Fibroblast of peridontal ligament (primary cell): ENCODE measurements around the gene TLE7.

ENCODE experiments used
- DNase-seq: peaks from one replicate; pipeline ENCODE4 v3.0.0-alpha.2; 2010; ENCODE audit errors: extremely low read depth

The TLE7 gene

DNA sequence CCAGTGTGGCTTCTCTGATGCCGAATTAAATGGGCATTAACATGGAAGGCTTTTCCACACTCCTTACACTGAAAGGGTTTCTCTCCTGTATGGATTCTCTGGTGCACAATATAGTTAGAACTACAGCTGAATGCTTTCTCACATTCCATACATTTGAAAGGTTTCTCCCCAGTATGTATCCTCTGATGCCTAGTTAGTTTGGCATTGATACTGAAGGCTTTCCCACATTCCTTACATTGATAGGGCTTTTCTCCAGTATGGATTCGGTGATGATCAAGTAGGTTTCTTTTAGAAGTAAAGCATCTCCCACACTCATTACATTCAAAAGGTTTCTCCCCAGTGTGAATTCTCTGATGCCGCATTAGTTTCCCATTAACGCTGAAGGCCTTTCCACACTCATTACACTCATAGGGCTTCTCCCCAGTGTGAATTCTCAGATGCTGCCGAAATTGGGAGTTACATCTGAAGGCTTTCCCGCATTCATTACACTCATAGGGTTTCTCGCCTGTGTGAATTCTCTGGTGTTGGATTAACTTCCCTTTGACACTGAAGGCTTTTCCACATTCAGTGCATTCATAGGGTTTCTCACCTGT is 6.5 kb upstream of the TLE7 start:
- no peak for DNase-seq

DNA sequence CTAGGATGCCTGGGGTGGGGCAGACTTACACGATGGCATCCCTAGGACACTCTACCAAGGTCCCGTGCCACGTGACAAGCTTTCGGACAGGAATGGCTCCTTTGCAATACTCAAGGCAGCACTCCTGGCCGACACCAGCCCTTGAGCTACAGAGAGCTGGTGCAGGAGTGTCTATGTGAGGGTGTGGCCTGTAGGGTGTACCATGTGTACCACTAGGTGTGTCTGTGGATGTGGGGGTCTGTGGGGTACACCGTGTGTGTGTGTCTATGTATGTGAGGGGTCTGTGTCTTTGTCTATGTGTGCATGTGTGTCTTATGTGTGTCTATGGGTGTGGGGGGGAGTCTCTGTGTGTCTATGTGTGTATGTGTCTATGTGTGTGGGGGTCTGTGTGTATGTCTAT is 1.9 kb upstream of the TLE7 start:
- no peak for DNase-seq

DNA sequence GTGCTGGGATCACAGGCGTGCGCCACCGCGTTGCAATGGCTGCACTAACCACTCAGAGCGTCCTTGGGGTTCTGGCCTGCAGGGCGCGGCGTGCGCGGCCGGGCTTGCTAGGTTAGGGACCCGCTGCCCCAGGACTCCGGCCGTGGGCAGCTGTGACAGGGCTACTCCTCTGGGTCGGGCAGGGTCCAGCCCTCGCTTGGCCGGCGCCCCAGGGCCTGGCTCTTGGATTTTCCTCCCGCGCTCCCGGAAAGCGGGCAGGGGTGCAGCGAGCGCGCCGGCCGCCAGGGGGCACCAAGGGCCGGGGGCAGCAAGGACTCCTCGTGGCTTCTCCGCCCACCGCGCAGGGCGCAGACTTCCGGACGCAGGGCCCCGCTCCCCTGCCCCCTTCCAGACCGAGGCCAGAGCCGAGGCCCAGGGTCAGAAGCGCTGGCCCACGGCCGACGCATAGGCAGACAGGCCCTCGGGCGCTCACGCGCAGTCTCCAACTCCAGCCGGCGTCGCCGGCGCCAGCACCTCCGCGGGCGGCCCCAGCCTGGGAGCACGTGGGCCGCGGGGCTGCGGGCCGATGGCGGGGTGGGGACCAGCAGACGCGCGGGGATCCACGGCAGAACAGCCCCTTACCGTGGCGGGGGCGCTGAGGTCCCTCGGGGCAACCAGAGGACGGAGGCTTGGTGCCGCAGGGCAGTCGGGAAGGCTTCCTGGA is 355 bp downstream of the TLE7 start:
- DNase-seq: no peak

DNA sequence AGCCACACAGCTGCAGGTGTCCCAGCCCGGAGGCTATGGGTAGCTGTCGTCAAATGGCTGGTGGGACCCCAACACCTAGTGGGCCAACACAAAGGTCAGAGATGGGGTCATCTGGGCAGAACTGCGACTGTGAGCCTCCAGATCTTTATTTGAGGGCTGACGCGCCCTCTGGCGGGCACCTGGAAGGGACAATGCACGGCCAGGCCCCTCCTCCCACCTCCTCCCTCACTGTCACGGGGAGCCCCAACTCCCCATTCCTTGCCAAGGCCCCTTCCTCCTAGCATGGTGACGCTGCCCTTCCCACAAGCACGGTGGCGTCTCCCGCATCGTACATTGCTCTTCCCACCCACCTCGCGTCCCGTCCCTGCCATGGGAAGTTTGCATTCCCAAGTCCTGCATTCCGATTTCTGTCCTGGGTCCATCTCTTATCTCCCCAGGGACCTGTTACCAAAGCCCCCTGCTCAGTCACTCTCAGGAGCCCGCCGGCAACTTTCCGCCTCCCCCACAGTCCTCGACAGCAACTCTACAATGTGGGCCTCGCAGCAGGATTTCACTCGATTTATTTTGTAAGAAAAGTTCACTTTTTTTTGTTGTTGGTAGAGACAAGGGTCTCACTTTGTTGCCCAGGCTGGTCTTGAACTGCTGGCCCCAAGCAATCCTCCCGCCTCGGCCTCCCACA is 1.0 kb downstream of the TLE7 start:
- no peak for DNase-seq

DNA sequence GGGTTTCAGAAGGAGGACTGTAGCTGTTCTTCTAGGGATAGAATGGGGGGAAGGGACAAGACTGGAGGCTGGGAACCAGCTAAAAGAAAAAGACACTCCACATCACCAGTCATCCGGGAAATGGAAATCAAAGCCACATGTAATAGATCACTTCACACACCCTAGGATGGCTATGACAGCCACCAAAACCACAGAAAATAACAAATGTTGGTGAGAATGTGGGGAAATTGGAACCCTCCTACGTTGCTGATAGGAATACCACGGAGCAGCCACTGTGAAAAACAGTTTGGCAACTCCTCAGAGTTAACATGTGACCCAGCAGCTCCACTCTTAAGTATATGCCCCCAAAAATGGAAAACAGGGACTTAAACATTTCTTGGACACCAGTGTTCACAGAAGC is 2.3 kb downstream of the TLE7 start:
- peak; percentile 23 for DNase-seq

DNA sequence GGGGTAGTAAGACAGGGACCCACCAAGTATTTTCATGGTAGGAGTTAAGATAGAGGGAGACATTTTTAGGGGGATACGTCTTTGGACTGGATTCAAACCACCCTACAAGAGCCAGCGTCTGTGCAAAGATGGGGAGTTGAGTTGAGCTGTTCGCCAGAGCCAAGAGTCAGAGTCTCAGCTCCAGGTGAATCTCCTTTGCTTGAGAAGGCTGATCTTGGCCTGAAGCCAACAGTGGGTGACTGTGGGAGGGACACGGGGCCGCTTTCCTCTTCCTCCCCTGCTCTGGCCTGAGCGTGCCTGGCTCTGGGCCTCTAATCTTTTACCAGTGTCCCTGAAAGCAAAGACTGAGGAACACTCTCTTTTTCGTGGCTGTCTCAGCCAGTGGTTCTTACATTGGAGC is 5.4 kb downstream of the TLE7 start:
- DNase-seq: no peak

DNA sequence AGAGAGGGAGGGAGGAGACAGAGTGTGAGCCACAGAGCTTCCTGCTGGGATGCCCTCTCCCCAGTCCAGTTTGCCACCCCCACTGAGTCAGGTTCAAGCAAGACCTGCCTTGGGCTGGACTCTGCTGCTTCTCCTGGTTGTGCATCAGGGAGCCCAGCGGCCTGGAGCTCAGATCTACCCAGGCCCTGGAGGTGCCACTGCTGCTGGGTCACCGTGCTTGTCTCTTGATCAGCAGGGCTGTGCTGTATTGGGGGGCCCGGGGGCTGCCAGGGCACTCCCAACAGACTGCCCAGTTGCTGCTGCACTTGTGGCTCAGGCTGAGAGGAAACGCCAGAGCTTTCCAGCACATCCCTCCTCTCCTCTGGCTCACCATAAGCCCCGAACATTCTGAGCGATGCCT is 8.9 kb downstream of the TLE7 start:
- no peak for DNase-seq

DNA sequence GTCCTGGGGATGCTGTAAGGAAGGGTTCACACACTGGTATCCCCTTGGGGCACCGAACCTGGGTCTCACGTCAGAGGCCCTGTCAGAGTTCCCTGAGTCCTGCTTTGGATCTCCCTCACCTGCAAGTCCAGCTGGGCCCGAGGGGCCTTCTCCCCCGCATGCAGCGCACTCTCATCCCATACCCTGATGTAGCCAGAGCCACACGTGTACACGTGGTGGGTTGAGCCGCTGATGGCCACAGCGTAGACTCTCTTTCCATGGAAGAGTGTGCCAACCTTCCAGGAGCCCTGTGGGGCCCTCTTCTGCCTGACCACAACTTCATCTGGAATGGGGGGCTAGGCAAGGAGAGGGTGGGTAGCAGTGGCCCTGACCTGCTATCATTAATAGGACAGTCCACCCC is 9.9 kb downstream of the TLE7 start:
- DNase-seq: no peak

DNA sequence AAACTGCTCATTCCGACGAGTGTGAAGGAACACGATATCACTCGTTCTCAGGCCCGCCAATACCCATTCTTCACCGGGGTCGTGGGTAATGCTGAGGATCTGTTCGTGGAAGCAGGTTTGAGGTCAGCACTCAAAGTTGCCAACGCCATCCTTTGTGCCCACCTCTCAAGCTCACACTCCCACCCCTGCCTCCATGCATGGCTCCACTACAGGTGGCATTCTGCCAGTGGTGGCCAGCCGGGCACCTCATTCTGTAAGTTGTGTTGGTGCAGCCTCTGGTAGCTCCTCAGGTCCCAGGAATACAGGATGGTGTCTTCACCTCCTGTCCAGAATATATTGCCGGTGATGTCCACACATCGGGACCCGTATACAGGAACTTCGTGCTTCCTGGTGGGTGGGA is 10.7 kb downstream of the TLE7 start:
- DNase-seq: no peak

DNA sequence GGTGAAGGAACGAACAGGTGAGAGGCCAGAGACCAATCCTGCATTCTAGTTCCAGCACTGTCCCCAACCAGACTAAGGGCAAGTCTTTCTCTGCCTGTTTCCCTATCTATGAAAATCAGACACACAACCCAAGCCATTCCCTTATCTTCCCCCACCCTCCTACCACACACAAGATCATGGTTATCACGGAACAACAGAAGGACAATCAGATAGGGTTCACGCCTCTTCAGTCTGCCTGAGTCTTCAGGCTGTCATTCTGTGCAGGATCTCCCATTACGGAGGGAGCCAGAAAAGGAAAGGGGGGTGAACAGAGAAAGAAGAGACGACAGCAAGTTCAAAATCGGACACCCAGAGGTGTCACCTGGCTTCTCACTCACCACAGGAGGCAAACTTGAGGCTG is 11.1 kb downstream of the TLE7 start:
- DNase-seq: no peak

DNA sequence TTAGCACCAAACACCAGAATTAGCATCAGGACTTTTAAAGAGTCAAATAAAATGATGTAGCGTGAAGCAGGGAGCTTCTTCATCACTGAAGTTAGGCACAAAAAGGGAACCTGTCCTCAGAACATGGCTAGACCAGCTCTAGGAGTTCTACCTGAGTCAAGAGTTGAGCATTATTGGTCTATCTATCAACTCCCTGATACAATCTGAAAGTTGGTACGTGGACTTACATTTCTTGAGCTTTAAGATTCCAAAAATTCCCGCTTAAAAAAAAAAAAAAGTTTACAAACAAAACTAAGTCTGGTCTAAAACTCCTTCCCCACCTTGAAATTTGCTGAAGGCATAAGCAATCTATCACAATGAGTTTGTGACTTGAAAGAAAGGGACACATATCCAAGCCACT is 12.3 kb downstream of the TLE7 start:
- DNase-seq: no peak

DNA sequence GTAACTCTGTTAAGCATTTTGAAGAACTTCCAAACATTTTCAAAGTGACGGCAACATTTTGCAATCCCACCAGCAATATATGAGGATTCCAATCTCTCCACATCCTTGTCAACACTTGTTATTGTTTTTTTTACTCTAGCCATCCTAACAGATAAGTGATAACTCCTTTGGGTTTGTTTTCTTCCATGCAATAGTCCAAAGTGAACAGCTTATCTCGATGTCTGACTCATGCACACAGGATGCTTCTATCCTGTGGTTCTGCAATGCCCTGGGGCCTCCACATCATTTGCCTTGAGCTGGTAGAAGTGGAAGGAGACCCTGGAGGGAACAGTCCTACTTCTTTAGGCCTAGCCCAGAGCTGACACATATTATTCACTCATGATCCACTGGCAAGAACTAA is 13.0 kb downstream of the TLE7 start:
- DNase-seq: no peak

DNA sequence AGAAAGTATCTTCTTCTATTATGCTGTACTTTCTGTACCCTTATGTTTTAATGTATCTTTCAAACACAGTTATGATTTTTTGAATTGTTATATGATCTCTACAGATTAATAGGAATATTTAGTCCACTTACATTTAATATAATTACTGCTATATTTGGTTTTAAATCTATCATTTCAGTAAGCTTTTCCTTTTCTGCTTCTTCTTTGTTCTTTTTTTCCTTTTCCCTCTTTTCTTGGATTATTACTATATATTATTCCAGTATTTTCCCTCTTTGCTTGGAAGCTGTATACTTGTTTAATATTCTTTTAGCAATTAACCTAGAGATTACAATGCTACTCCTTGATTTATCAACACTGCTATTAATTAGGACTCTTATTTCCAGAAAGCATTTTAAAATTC is 13.5 kb downstream of the TLE7 start:
- no peak for DNase-seq

DNA sequence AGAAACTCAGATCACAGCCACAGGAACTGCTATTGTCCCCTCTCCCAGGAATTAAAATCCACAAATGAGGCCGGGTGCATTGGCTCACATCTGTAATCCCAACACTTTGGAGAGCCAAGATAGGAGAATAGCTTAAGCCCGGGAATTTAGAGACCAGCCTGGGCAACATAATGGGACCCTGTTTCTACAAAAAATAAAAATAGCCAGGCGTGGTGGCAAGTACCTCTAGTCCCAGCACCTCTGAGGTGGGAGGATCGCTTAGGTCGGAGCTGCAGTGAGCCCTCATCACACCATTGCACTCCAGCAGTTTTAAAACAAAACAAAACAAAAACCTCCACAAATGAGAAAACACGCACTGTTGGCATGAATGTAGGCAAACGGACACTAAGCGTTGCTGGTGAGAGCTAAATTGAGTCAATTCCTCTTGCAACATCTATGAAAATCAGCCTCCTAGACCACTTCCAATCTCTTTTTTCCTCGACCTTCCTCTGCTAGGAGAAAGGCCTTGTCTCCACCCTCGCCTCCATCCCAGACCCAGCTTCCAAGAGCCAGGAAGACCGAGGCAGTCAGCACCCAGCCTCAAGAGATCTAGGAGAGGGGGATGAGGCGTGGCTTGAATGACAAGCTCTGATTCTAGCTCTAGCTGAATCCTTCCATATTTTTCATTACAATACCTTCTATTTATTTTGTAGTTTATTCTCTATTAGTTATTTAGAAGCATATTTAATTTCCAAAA is 14.8 kb downstream of the TLE7 start:
- DNase-seq: no peak

DNA sequence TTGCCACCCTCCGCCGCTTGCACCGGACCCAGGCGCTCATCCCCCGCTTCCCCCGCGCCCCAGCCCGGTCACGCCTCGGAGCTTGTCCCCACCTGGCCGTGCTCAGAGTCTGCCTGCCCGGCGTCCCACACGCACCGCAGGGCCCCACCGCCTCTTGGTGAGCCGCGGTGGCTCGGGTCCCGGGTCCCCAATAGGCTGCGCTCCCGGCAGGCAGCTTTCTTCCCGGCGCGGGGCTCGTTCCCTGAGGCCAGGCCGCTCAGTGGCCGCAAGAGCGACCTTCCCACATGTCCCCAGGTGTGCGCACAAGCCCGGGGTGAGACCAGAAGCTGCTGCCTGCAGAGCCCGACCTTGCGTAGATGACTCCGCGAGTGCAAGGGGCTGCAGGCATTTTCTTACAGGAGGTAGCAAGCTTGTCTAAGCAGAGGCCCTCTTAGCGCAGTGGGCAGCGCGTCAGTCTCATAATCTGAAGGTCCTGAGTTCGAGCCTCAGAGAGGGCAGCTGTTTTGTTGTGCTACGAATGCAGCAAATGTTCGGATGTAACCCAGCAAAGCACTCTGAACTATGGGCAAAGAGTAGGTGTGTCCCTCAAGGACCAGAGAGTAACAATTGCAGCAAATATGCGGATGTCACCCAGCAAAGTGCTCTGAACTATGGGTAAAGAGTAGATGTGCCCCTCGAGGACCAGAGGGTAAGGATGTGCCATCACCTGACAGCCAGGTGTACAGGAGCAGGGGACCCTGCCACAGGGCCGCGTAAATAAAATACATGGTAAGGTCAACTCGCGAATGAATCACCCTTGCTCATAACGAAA is 15.6 kb downstream of the TLE7 start:
- DNase-seq: peak; percentile 62

DNA sequence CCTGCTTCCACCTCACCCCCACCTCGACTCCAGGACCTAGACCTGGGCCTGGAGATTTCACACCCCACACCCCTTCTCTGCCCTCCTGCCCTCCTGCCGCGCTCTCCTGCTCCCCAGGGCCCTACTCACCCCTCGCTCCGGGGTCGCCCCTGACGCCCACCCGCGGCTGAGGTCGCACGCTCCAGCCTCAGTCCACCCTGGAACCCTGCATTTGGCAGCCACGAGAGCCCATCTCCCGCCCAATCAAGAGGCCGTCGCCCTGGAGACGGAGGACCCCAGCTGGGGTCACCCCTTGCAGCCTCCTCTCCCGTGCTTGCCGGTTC is 16.1 kb downstream of the TLE7 start:
- DNase-seq: no peak

DNA sequence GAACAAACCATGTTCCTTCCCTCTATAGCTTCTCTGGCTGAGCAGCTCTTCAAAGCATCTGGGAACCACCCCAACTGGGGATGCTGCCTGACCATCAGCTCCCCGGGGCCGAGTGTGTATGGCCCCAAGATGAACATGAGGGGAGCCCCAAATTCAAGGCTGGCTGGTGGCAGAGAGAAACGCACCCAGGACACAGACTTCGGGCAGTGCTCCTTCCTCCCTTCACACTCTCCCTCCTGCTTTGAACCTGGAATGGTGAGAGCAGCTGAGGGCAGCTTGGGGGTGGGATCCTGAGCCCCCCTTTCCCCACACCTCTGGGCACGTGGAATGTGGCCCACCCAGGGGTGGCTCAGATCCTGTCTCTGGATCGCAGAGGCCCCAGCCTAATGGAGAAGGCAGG is 17.2 kb downstream of the TLE7 start:
- DNase-seq: no peak

DNA sequence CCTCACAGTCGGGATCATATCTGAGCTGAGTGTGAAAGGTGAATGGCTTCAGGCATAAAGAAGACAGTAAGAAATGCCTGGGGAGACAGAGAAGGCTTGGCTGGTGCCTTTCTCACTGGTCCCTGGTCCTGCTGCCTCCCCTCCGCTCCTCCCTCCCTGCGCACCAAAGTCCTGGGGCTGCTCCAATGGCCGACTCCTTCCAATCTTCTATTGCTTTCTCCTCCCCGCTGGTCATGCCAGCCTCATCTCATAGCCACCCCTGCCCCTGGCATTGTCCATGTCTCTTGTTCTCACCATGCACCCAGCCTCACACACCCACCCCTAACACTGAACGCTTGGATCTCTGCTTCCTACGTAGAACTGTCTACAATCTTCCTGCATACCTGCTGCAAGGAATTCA is 18.0 kb downstream of the TLE7 start:
- DNase-seq: no peak

DNA sequence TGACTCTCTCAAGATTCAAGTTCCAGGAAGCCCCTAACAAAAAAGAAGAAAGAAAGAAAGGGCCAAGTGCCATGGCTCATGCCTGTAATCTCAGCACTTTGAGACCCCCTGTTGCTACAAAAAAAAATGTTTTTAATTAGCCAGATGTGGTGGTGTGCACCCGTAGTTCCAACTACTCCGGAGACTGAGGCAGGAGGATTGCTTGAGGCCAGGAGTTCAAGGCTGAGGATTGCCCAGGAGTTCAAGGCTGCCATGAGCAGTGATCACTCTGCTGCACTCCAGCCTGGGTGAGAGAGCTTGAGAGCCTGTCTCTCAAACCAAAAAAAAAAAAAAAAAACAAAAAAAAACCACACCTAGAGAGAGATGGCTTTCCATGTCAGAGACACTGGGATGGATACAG is 18.8 kb downstream of the TLE7 start:
- DNase-seq: no peak

DNA sequence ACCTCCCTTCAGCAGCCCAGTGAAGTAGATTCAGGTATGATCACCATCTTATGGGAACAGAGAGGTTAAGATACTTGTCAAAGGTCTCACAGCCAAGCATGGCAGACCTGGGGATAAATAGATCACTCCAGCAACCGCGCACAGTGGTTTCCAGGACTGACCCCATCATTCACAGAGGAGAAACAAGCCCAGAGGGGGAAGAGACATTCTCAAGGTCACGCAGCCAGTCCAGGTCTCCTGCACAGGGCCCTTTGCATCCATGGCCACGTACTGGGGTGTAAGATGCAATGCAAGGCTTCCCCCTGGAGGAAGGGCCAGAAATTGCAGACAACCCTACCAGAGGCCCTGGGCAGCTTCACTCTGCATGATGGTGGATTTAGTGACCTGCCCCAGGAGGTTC is 19.9 kb downstream of the TLE7 start:
- DNase-seq: no peak

DNA sequence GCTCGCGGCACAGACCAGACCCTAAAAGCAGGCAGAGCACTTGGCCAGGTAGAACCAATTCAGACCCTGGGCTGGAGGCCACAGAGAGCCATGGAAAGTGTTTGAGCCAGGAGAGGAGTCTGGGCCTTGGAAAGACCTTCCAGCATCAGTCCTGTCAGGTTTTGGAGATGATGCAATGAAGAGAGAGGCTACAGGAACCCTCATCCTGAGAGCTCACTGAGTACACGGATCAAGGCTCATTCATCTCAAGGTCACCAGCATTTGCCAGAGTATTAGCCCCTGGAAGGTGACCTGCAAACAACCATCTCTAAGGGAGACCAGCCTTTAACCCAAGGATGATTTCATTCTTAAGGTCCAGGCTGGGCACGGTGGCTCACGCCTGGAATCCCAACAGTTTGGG is 27.8 kb downstream of the TLE7 start:
- DNase-seq: no peak

DNA sequence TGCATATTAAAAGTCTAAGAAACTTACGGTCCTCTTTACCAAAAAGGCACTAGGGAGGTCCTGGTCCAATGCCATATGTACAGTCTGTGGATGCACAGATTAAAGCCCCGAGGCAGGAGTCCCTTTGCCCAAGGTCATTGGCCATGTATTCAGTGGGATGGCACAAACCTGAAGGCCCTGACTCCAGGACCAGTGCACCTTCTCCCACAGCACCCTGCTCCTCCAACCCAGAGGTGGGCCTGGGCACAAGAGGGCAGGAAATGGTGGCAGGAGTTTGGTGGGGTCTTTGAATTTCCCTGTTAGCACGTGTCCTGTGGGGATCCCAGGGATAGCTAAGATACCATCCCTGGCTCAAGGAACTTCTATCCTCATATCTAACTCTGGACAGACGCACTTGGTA is 28.5 kb downstream of the TLE7 start:
- no peak for DNase-seq
